T-helper 1 cell treated with Interleukin-12 subunit alpha and Interleukin-12 subunit beta and Interleukin-4 antibody, amounts not matched to agents 30 ng/mL and 1 ng/mL, for 36 hours (primary cell): Measurements from ENCODE around the gene GPR18. TPM values are rescaled to one million over a fixed set of nuclear protein-coding genes. Genes with fewer than 3 reads are reported as not detected.
"Not testable (repeated sequence)": the region's sequence is repeated elsewhere in the genome, so short reads cannot be mapped to it uniquely, and the experiment has no call there.

Source experiments
- intact Hi-C: fragments of 100-400 bp; cut with micrococcal nuclease; formaldehyde crosslinking; loops from one replicate; pipeline ENCODE4 v1.15.1; 2024
- total RNA-seq: library from RNA; stranded (reverse); gene quantifications from 2 replicates; pipeline ENCODE4 v1.2.3, GENCODE V29; 2022

GPR18 gene
- total RNA-seq, 1 donor from 2014 or later = 11.4 TPM

DNA sequence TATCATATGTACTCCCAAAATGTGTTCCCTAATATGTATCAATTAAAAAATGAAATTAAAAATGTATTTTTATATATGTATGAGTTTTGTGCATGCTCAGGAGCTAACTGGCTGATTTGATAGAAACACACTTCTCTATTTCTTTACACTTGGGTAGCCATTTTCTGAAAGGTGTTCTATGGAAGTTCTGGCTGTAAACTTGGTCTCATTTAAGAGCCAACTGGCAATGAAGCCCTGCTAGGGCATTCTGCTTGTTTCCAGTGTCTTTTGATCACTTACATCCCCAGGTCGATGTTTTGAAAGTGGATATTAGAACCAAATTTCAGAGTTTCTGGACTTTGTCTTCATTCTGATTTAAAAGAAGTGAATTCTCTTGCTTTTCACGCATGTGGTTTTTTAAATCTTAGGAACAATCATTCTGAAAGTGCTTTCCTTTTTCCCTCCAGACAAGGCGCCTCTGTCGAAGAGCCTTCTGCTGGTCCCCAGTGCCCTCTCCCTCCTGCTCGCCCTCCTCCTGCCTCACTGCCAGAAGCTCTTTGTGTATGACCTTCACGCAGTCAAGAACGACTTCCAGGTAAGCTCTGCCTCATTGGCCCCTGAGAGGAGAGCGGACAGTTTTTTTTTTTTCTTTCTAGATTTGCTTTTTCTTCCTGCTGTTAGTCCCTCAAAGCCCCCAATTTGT, 20.1 kb downstream of the GPR18 start:
- intact Hi-C loops = loop anchor here (1.0 kb wide), 3 partner anchors 18 to 37 kb away; partner anchors contain the start of gene GPR18

DNA sequence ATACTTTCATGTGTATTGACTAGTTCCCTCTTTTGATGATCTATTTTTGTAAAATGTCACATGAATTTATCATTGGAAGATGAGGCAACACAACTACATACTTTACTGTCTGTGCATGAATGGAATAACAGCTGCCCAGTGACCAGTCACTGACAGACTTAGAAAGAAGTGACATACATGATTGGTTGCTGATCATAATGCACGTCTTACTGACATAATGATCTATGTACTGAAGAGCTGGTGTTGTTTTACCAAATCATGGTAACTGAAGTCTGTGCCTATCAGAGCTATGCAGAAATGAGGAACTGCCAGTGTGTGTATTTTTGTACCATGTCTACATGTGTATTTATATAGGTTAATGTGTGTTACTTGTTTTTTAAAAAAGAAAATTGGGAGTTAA, 26.5 kb downstream of the GPR18 start:
- intact Hi-C loops = no loop called here

DNA sequence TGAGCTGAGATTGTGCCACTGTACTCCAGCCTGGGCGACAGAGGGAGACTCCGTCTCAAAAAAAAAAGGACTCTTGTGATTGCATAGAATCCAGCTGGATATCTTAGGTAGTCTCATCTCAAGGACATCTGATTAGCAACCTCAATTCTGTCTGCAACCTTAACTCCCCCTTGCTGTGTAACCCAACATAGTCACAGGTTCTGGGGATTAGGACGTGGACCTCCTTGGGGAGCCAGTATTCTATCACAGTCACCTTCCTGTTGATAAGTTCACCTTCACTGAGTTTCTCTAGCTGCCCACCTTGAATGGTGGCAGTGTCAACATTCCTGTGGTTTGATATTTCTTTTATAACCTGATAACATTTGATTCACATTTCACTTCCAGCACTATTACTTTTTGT, 27.2 kb downstream of the GPR18 start:
- intact Hi-C loops = no loop called here

DNA sequence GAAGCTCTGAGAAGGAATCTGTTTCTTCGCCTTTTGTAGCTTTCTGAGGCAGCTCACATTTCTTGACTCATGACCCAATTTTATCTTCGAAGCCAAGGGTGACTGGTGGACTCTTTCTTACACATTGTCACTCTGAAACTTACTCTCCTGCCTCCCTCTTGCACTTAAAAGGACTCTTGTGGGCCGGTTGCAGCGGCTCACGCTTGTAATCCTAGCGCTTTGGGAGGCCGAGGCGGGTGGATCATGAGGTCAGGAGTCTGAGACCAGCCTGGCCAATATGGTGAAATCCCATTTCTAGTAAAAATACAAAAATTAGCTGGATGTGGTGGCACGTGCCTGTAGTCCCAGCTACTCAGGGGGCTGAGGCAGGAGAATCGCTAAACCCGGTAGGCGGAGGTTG, 27.6 kb downstream of the GPR18 start:
- intact Hi-C loops = not testable (repeated sequence)

DNA sequence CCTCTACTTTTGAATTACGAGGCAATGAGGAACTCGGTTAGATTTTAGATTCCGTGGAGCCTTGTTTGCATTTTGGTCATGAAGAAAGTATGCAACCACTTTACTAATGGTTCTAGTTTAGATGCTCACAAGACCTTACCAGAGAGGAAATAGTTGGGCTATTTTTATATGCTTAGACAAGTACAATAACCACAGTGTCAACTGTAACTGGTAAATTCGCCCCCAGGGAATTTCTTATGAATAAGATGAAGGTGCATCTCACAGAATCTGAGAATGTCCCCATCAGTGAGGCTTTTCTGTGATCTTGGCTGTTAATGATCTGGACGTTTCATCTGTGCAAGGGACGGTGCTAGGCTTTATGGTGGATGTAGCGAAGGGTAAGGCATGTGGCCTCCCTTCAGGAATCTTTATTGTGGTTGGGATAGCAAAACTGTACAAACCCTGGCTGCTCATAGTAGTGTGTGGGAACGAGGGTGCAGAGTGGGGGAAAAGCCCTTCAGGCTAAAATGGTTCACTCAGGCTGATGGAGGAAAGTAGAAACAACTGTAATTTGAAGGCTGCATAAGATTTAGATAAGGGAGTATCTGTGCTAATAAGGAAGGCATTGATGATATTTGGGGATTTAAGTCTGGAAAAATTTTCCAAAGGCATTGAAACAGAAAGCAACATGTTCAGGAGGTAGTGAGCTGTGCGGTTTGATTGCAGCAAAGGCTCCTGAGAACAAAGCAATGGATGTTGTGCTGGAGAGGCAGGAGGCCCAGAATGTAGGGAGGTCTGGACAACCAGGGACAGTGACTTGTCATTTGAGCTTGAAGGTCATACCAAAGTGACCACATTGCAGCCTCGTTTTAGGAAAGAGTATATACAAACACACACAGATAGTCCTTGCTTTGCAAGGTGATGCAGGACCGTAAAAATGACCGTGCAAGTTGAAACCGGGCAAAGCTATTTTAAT, 29.2 kb downstream of the GPR18 start:
- intact Hi-C loops = loop anchor here (1.0 kb wide), 1 partner anchor 10 kb away; no protein-coding TSS in a partner anchor

DNA sequence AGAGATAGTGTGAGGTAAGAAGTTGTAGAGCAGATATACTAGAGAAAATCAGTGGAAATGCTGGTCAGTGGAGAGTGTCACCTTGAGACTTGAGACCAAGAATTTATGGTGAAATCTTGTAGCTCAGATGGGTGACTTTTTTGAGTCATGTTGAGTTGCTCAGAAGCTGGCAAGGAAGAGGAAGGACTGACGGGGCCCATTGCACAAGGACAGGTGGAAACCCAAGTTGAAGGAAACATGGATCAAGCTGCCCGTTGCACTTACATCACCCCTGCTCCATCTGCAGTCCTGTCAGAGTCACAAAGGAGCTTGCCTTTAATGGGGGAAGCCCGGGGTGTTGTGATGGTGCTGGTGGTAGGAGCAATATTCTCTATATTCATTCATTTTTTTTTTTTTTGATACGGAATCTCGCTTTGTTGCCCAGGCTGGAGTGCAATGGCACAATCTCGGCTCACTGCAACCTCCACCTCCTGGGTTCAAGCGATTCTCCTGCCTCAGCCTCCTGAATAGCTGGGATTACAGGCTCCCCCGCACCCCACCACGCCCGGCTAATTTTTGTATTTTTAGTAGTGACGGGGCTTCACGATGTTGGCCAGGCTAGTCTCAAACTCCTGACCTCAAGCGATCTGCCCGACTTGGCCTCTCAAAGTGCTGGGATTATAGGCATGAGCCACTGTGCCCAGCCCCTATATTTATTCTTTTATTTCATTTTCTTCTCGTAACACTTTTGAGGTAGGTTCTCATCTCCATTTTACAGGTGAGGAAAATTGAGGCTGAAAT, 30.1 kb downstream of the GPR18 start:
- intact Hi-C loops = no loop called here

DNA sequence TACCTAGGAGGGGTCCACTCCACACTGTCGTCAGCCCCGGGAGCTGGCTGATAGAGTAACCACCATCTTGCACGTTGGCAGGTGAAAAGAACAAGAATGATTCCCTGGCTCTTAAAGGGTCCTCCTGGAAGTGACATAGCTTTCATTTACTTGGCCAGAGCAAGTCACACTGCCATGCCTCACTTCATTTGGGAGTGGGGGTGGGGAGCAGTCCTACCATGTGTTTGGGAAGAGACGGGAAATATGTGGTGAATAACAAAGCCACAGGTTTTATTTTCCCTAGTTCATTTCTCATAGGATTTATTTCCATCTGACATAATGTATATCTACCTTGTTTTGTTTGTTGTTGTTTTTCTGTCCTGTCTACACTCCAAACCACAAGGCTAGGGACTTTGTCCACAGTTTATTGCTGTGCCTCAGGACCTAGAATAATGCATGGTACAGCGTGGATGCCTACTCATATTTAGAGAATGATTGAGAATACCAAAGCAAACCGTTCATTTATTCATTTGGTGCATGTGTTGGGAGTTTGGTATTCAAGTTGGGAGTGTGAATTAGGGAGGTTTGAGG, 30.8 kb downstream of the GPR18 start:
- intact Hi-C loops = no loop called here

DNA sequence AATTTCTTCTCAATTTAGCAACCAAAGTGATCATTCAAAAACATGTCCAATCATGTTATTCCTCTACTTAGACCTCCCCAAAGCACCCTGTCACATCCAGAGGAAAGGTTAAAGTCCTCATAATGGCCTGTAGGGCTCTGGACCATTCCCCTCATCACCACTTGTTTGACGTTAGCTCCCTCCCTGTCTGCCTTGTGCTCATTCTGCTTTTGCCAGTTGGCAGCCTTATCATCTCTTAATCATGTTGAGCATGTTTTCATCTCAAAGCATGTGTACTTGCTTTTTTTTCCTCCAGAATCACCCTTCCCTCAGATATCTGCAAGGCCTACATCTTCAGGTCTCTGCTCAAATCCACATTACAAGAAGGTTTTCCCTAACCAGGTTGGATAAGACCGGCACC, 31.7 kb downstream of the GPR18 start:
- intact Hi-C loops = no loop called here

DNA sequence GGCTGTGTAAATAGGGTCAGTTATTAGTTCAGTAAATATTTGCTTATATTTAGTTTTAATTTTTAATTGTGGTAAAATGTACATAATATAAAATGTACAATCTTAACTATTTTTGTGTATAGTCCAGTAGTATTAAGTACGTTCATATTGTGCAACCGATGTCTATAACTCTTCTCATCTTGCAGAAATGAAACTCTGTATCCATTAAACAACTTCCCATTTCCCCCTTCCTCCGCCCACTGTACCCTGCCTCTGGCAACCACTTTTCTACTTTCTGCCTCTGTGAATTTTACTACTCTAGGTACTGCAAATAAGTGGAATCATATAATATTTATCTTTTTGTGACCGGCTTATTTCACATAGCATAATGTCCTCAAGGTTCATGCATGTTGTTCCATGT, 33.1 kb downstream of the GPR18 start:
- intact Hi-C loops = no loop called here

DNA sequence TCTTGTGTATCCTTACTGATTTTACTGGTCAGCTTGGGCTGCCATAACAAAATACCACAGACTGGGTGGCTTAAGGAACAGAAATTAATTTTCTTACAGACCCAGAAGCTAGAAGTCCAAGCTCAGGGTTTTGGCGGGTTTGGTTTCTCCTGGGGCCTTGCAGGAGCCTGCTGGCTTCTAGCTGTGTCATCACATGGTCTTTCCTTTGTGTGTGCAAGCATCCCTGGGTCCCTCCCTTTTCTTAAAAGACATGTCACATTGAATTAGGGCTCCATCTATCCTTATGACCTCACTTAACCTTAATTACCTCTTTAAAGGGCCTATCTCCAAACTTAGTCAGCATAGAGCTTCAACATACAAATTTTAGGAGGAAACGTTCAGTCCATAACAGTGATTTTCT, 34.2 kb downstream of the GPR18 start:
- intact Hi-C loops = no loop called here

DNA sequence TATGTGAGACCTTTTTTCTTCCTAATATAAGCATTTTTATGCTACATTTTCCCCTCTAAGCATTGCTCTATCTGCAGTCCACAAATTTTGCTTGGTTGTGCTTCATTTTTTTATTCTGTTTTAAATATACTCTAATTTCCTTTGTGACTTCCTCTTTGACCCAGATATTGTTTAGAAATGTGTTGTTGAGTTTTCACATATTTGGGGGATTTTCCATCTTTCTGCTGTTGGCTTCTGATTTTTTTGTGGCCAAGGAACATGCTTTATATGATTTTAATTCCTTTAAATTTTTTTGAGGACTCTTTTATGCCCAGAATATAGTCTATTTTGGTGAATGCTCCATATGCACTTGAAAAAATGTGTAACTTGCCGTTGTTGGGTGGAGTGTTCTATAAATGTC, 34.6 kb downstream of the GPR18 start:
- intact Hi-C loops = no loop called here

DNA sequence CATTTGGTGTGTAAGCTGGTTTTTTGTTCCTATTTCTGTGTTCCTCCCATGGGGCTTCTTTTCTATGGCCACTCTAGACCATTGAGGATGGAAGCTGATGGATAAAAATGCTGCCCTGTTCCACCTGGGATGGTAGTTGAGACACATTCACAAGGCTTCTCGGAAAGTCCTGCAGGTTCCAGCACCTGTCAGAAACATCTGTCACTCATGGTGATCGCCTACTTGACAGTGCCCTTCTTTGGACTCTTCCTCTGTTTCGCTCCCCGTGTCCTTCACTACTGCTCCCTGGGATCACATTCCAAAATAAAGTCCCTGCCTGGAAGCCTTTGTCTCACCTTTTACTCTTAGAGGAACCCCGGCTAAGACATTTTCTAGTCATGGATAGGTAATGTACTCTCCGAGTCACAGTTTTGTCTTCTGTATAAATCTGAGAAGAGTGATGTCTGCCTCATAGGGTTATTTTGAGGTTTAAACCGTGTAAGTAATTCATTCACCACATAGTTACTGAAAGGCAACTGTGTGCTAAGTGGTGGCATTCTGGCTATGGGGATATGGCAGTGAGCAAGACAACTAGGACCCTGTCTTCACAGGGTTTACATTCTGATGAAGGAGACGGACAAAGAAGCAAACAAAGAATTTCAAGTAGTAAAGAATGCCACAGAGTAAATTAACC, 36.5 kb downstream of the GPR18 start:
- intact Hi-C loops = no loop called here

DNA sequence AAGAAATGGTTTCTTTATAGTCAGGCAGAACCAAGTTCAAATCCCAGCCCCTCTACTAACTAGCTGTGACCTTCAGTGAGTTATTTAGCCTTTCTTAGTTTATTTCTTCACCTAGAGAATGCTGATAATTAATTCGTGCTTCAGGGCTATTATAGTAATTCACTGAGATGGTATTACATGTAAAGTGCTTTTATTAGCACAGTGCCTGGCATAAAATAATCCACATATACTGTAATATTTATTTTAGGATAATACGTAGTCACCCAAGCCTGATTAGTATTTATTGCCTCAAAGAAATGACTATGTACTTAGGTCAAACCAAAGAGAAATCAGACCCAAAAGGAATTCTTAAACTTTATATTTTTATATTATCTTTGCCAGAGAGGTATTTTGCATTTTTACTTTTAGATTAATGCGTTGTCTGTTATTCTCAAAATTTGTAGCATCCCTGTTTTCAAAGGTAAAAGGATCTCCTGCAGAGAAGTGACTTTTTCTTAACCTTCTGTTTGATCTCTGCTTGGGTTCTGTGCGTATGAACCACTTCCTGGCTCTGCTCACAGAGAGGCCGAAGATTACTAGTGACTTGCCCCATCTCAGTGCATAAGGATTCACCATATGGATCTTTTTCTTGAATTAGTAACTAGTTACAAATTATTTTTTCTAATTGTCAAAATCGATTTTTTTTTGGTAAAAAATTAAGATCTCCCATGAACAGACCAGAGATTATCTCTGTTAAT, 37.8 kb downstream of the GPR18 start:
- intact Hi-C loops = loop anchor here (1.0 kb wide), 1 partner anchor 18 kb away; no protein-coding TSS in a partner anchor

DNA sequence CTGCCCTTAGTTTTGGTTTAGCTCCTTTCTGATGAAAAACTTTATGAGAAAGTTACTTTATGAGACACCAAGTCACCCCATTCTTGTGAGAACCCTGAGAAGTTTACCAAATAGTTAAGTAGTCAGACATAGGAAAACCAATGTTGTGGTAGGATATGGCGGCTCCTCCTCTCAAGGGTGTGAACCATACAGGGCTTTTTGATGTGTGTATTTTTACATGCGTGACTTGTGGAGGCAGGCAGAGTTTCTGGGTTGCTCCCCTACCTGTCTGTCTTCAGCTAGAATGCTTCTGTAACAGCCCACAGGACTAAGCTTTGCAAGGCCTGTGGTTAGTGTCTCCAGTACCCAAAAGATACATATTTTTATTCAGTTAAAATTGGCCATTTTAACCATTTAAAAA, 39.2 kb downstream of the GPR18 start:
- intact Hi-C loops = loop anchor here (1.0 to 10.0 kb wide), 11 partner anchors 10 to 1456 kb away; partner anchors contain the start of genes GPR18, TMTC4 and UBAC2

DNA sequence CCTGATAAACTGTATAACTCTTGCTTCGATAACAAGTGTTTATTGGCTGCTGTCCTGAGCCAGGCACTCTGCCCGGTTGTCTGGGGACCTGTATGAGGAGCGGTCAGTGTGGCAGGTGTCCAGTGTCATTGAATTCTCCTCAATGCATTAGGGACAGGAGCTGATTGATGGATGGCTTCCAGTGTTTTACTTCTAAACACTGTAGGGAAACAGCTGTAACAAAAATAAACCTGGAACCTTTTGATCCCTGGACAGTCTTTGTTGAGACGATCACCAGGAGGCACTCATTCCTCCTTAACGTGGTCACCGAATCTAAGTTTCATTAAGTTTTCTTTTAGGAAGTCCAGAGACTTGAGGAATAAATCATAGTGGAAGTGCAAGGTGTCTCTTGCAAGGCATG, 39.6 kb downstream of the GPR18 start:
- intact Hi-C loops = loop anchor here (2.0 to 10.0 kb wide), 5 partner anchors 172 to 1456 kb away; partner anchors contain the start of gene TMTC4

DNA sequence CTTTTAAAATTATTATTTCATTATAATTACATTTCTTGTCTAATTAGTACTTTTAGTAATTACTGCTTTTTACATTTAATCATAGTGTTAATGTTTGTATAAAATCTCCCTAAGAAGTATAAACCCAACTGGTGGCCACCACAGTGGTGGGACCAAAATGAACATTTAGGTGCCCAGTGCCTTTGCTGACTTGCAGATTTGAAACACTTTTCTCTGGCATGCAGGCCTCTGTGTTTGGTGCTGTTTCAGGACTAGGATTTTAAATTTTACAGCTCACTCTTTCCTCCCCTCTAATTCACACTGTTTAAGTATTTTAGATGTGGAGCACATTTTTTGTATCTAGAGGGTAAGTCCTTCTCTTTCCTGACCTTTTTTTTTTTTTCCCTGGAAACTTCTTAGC, 40.1 kb downstream of the GPR18 start:
- intact Hi-C loops = loop anchor here (2.0 to 10.0 kb wide), 5 partner anchors 171 to 1457 kb away; partner anchors contain the start of gene TMTC4

DNA sequence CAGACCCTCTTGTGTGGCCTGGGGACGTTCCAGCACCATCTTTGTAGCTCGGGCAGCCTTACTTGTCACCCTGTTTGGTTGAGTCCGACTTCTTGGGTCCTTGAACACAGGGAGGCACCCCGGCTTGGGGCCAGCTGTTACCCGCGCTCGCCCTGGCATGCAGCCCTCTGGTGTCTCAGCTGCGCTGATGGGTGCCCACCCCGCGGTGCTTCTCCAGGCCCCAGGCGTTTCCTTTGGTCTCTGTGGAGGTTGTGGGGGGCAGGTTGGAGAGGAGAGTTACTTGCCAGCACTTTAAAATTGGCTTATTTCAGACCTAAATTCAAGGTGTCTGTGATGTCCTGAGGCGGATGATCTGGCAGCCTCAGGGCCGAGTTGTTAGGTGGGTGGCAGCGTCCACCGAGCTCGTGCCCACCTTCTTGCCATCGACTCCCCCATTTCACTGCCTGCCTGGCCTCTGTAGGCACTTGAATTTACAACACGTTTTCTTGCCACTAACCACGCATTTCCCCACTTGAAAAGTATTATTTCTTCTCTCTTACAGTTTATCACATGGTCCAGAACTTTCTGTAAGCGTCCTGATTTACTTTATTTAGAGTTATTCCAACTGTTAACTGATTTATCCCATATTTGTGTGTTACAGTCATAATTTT, 40.6 kb downstream of the GPR18 start:
- intact Hi-C loops = loop anchor here (2.0 to 10.0 kb wide), 5 partner anchors 171 to 1457 kb away; partner anchors contain the start of gene TMTC4

DNA sequence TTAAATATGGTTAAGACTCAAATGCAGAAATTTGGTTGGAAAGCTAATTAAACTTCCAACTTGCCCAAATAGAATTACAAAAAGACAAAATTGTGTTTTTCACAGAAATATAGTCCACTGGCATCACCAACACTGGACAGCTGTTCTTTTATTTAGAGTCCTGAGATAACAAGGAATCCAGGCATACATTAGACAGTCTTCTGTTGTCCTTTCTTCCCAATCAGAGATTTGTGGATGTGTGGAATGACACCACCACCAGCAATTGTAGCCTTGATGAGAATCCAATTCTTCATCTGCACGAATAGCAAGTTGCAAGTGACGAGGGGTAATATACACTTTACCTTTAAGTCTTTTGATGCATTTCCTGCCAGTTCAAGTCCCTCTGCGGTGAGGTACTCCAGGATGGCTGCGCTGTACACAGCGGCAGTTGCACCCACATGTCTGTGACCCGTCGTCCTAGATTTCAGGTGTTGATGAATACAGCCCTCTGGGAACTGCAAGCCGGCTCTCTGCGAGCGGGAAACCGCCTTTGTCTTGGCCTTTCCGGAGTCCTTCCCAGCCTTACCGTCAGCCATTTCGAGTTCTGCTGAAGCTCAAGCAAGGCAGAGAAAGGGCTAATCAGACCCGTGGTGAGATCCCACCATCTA, 42.9 kb downstream of the GPR18 start:
- intact Hi-C loops = loop anchor here (1.0 to 10.0 kb wide), 7 partner anchors 11 to 1459 kb away; partner anchors contain the start of genes GPR18 and TMTC4
